ENCODE data around the gene CRB2. TPM values are rescaled to one million over a fixed set of nuclear protein-coding genes. Genes with fewer than 3 reads are reported as not detected.

Gene CRB2
- total RNA-seq, 2 experiments from 2014 or later: not detected

DNA sequence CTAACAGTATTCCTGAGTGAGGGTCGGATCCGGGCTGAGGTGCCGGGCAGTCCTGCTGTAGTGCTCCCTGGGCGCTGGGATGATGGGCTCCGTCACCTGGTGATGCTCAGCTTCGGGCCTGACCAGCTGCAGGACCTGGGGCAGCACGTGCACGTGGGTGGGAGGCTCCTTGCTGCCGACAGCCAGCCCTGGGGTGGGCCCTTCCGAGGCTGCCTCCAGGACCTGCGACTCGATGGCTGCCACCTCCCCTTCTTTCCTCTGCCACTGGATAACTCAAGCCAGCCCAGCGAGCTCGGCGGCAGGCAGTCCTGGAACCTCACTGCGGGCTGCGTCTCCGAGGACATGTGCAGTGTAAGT is 15.2 kb downstream of the CRB2 start:
- no peak for TF ChIP-seq CTCF (IDR thresholded peaks at IDR 0.05)
- no peak for ATAC-seq (ENCODE audit: poor library complexity)
- Mint-ChIP-seq H3K9me3 (no peaks in the 10 kb centered on the region), H3K4me3 (no peak overlapping the region), H3K36me3 (ENCODE audit: low read depth) (no peaks in the 10 kb centered on the region), H3K4me1 (ENCODE audit: low read depth) (no peaks in the 10 kb centered on the region), H3K27ac (no peak overlapping the region), H3K27me3 (peaks cover 46% of the 10 kb centered on the region)
- intact Hi-C loops (cut with DNase I, micrococcal nuclease): no loop called here
- no peaks in the 10 kb centered on the region for H3K9me3 ChIP-seq (ENCODE audit: control insufficient read depth in 1 of 2, insufficient read depth in 1 of 2, low read length in 2 of 2)
- ChIA-PET CTCF (no interaction called here), POLR2A (no interaction called here)
- no peak for DNase-seq
- peaks cover 9% of the 10 kb centered on the region for H3K4me1 ChIP-seq (ENCODE audit: insufficient read depth, low read length)
- H3K27ac ChIP-seq (ENCODE audit: low read depth in 1 of 2, low read length in 2 of 2): no peak overlapping the region
- no peaks in the 10 kb centered on the region for H3K36me3 ChIP-seq (ENCODE audit: insufficient read depth, low read length)
- H3K4me3 ChIP-seq (ENCODE audit: low read length): no peak overlapping the region
- H3K27me3 ChIP-seq (ENCODE audit: control insufficient read depth in 1 of 2, insufficient read depth in 2 of 2, low read length in 2 of 2): peaks cover 30 to 35% of the 10 kb centered on the region in 2 experiments

DNA sequence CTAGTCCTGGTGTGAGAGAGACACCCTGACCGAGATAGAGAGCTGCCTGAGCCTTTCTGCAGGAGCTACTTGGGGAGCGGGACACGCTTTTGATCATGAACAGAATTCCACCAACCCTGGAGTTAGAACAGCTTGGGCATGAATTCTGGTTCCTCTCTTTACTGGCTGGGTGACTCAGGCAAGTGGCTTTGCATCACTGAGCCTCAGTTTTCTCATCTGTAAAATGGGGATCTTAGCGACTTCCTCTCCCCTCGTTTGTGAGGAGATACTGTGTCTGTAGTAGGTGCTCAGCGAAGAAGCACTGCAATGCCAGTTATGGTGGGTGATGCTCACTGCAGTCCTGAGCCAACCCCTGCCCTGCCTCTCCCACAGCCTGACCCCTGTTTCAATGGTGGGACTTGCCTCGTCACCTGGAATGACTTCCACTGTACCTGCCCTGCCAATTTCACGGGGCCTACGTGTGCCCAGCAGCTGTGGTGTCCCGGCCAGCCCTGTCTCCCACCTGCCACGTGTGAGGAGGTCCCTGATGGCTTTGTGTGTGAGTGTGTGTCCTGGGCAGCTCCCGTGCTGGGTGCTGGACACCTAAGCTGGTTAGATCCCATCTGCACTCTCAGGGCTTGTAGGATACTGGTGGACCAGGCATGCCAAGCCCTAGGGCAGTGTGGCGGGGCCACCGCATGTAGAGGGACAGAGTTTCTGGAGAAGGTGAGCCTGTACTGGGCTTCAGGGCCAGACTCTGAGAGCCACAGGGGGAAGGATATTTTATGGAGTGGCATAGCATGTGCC is 16.0 kb downstream of the CRB2 start:
- no peak overlapping the region for H3K4me3 ChIP-seq (ENCODE audit: low read length)
- no peaks in the 10 kb centered on the region for H3K4me1 Mint-ChIP-seq (ENCODE audit: low read depth)

DNA sequence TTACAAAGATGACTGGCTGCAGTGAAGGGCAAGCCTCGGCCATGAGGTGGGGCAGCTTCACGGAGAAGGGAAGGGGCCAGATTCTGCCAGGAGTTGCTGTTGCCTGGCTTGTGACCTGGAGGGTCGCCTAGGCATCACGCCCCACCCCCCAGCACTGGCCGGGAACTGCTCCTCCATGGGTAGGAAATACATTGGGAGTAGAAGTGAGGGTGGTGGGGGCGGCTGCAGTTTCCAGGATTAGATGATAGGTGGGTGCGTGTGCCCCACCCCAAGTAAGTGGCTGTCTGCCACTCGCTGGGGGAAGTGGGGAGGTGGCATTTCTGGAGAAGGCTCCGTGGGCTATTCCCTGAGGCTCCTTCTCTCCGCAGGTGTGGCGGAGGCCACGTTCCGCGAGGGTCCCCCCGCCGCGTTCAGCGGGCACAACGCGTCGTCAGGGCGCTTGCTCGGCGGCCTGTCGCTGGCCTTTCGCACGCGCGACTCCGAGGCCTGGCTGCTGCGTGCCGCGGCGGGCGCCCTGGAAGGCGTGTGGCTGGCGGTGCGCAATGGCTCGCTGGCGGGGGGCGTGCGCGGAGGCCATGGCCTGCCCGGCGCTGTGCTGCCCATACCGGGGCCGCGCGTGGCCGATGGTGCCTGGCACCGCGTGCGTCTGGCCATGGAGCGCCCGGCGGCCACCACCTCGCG is 16.9 kb downstream of the CRB2 start:
- intact Hi-C loops (cut with DNase I, micrococcal nuclease): no loop called here

More for the DNA sequence above, 16.0 kb downstream of the CRB2 start:
- Mint-ChIP-seq H3K27ac (no peak overlapping the region), H3K4me3 (no peak overlapping the region), H3K9me3 (no peaks in the 10 kb centered on the region), H3K36me3 (ENCODE audit: low read depth) (no peaks in the 10 kb centered on the region), H3K27me3 (peaks cover 46% of the 10 kb centered on the region)
- DNase-seq: no peak
- CTCF ChIA-PET: no interaction called here
- TF ChIP-seq CTCF (IDR thresholded peaks at IDR 0.05): no peak
- no peak overlapping the region for H3K27ac ChIP-seq (ENCODE audit: low read depth in 1 of 2, low read length in 2 of 2)
- H3K4me1 ChIP-seq (ENCODE audit: insufficient read depth, low read length): peaks cover 9% of the 10 kb centered on the region
- peaks cover 30 to 35% of the 10 kb centered on the region in 2 experiments for H3K27me3 ChIP-seq (ENCODE audit: control insufficient read depth in 1 of 2, insufficient read depth in 2 of 2, low read length in 2 of 2)
- no peaks in the 10 kb centered on the region for H3K9me3 ChIP-seq (ENCODE audit: control insufficient read depth in 1 of 2, insufficient read depth in 1 of 2, low read length in 2 of 2)
- H3K36me3 ChIP-seq (ENCODE audit: insufficient read depth, low read length): no peaks in the 10 kb centered on the region
- no peak for ATAC-seq (ENCODE audit: poor library complexity)
- intact Hi-C loops (cut with DNase I, micrococcal nuclease): no loop called here
- POLR2A ChIA-PET: no interaction called here

More for the DNA sequence above, 16.9 kb downstream of the CRB2 start:
- ChIA-PET POLR2A (no interaction called here), CTCF (no interaction called here)
- H3K27ac Mint-ChIP-seq: no peak overlapping the region
- H3K27me3 Mint-ChIP-seq: peaks cover 46% of the 10 kb centered on the region
- no peaks in the 10 kb centered on the region for H3K36me3 ChIP-seq (ENCODE audit: insufficient read depth, low read length)
- H3K4me1 ChIP-seq (ENCODE audit: insufficient read depth, low read length): peaks cover 9% of the 10 kb centered on the region
- no peaks in the 10 kb centered on the region for H3K36me3 Mint-ChIP-seq (ENCODE audit: low read depth)
- H3K9me3 Mint-ChIP-seq: no peaks in the 10 kb centered on the region
- H3K4me3 Mint-ChIP-seq: no peak overlapping the region
- no peak overlapping the region for H3K4me3 ChIP-seq (ENCODE audit: low read length)
- H3K27ac ChIP-seq (ENCODE audit: low read depth in 1 of 2, low read length in 2 of 2): no peak overlapping the region
- H3K27me3 ChIP-seq (ENCODE audit: control insufficient read depth in 1 of 2, insufficient read depth in 2 of 2, low read length in 2 of 2): peaks cover 30 to 35% of the 10 kb centered on the region in 2 experiments
- no peak for TF ChIP-seq CTCF (IDR thresholded peaks at IDR 0.05)
- no peaks in the 10 kb centered on the region for H3K4me1 Mint-ChIP-seq (ENCODE audit: low read depth)
- ATAC-seq (ENCODE audit: poor library complexity): no peak
- no peaks in the 10 kb centered on the region for H3K9me3 ChIP-seq (ENCODE audit: control insufficient read depth in 1 of 2, insufficient read depth in 1 of 2, low read length in 2 of 2)
- DNase-seq: no peak
